Upper lobe of left lung (tissue), 4 donors: Measurements from ENCODE around the gene LYRM1.
A peak's percentile ranks its signal among the peaks of the same experiment; 100 is the strongest.

Experiments
- POLR2A ChIP-seq, 4 donors: fragments of 450-650 bp; IDR thresholded peaks; one replicate each; pipeline ENCODE4 v1.5.1; 2016 to 2017; ENCODE audit warnings: antibody characterized with exemption in 4 of 4, mild to moderate bottlenecking in 2 of 4
- POLR2AphosphoS5 ChIP-seq, 2 donors: sonication (generic); formaldehyde crosslinking; IDR thresholded peaks; one replicate each; pipeline ENCODE4 v1.5.1; 2017; ENCODE audit warnings: antibody characterized with exemption in 2 of 2
- TF ChIP-seq, protein P1 (sequence below), 6 experiments: fragments of 450-650 bp in 4 of 6; fragments of 200-600 bp in 2 of 6; sonication (generic) in 2 of 6; IDR thresholded peaks; one replicate each; pipeline ENCODE4 v1.5.1; 2016 to 2019; ENCODE audit warnings: antibody characterized with exemption in 6 of 6

DNA sequence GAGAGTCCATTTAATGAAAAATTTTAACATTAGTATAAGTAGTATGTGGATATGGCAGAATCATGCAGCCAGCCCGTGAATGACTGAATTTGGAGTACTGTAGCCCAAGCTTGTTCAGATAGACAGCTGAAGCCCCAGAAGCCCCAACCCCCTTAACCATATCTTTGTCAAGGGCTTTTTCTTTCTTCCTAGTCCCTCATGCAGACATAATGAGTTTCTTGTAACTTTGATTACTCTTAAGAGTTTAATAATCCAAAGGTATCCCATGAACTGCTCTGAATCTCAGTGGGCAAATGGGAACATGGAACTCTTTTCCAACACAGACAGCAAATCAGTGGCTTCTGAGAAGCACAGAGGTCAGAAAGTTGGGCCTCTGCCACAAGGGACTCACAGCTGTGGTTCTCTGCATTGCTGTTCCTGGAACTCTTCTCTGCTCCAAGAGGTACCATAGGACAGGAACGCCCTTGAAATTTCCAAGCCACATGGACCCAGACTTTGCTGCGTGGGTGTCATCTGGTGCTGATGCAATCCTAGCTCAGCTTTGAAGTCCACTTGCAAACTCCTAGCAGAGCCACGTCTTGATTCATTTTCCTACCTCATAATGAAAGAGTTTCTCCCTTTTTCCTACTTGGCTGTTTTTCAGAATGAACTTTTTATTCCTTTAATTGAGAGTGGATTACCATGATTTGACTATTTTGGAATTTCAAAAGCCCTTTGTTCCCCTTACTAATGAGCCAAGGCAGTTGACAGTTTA, 18.1 kb downstream of the LYRM1 start:
- TF ChIP-seq, protein P1, sequence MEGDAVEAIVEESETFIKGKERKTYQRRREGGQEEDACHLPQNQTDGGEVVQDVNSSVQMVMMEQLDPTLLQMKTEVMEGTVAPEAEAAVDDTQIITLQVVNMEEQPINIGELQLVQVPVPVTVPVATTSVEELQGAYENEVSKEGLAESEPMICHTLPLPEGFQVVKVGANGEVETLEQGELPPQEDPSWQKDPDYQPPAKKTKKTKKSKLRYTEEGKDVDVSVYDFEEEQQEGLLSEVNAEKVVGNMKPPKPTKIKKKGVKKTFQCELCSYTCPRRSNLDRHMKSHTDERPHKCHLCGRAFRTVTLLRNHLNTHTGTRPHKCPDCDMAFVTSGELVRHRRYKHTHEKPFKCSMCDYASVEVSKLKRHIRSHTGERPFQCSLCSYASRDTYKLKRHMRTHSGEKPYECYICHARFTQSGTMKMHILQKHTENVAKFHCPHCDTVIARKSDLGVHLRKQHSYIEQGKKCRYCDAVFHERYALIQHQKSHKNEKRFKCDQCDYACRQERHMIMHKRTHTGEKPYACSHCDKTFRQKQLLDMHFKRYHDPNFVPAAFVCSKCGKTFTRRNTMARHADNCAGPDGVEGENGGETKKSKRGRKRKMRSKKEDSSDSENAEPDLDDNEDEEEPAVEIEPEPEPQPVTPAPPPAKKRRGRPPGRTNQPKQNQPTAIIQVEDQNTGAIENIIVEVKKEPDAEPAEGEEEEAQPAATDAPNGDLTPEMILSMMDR (IDR thresholded peaks at IDR 0.05) = no peak
- no peak for TF ChIP-seq POLR2A (IDR thresholded peaks at IDR 0.05)
- peak; percentile 43 to 44 for TF ChIP-seq POLR2AphosphoS5 (IDR thresholded peaks at IDR 0.05)
